A549 (cell line): Measurements from ENCODE around the gene GAL3ST2. TPM values are rescaled to one million over a fixed set of nuclear protein-coding genes. Genes with fewer than 3 reads are reported as not detected.
"Not testable (repeated sequence)": the region's sequence is repeated elsewhere in the genome, so short reads cannot be mapped to it uniquely, and the experiment has no call there.

Source experiments
- ATAC-seq, 2 experiments: fragments of 200-7000 bp in 1 of 2; fragments of >200 bp in 1 of 2; cut with Nextera tagmentation in 1 of 2; cut with Tn5 transposase in 1 of 2; 3 replicates each; pipeline versions ENCODE4 v1.8.0 to v1.9.1; 2018 to 2020; ENCODE audit warnings: mild to moderate bottlenecking in 1 of 2, moderate library complexity in 1 of 2
- CTCF ChIA-PET: fragments of 300-600 bp; sonication (Branson Sonifier 250); formaldehyde crosslinking; extraction: SDS; loops from one replicate; lab custom pipeline; 2021; ENCODE audit warnings: antibody characterized with exemption, inconsistent platforms; lab: Yijun Ruan, JAX
- POLR2A ChIA-PET: fragments of 350-600 bp; formaldehyde crosslinking; extraction: SDS; loops from one replicate; lab custom pipeline; 2021; ENCODE audit warnings: antibody characterized with exemption, inconsistent platforms; lab: Yijun Ruan, JAX
- DNase-seq, 2 experiments: peaks; one replicate each; pipeline versions ENCODE4 v3.0.0 to v3.0.0-alpha.2; 2011 to 2016; ENCODE audit warnings: low read depth in 1 of 2, low spot score in 1 of 2
- FAIRE-seq: peaks from 2 replicates; lab custom pipeline; 2011; peaks lifted over from hg19 to GRCh38; lab: Jason Lieb, UNC
- H3K27ac ChIP-seq, 2 experiments: fragments of >200 bp; sonication (Bioruptor Twin); formaldehyde crosslinking; 3 replicates each; pipeline ENCODE4 v1.5.1; 2016 to 2017
- H3K4me1 ChIP-seq: fragments of >200 bp; sonication (Bioruptor Twin); formaldehyde crosslinking; 3 replicates; pipeline ENCODE4 v1.6.1; 2016
- H3K4me2 ChIP-seq: fragments of >200 bp; sonication (Bioruptor Twin); formaldehyde crosslinking; 3 replicates; pipeline ENCODE4 v1.6.1; 2016
- H3K4me3 ChIP-seq: fragments of >200 bp; sonication (Bioruptor Twin); formaldehyde crosslinking; 3 replicates; pipeline ENCODE4 v1.5.1; 2016
- H3K9me3 ChIP-seq: fragments of >200 bp; sonication (Bioruptor Twin); formaldehyde crosslinking; 3 replicates; pipeline ENCODE4 v1.6.1; 2016
- CBX2 ChIP-seq: fragments of 200-600 bp; sonication (generic); IDR thresholded peaks from 2 replicates; pipeline ENCODE4 v1.6.1; 2016; ENCODE audit warnings: low read depth, mild to moderate bottlenecking, borderline replicate concordance
- CEBPB ChIP-seq, 2 experiments: fragments of >200 bp in 1 of 2; sonication (Bioruptor Twin) in 1 of 2; formaldehyde crosslinking in 1 of 2; IDR thresholded peaks; 2 replicates each; pipeline ENCODE4 v1.6.1; 2012 to 2016
- E2F6 ChIP-seq: IDR thresholded peaks from 2 replicates; pipeline ENCODE4 v1.6.1; 2012; ENCODE audit warnings: low read depth, borderline replicate concordance
- EHF ChIP-seq: fragments of 250-450 bp; sonication (Bioruptor Pico); IDR thresholded peaks from 2 replicates; pipeline ENCODE4 v1.5.0; 2020; ENCODE audit warnings: mild to moderate bottlenecking
- ESRRA ChIP-seq: fragments of 150-350 bp; IDR thresholded peaks from 2 replicates; pipeline ENCODE4 v1.6.1; 2014; ENCODE audit warnings: mild to moderate bottlenecking, low read length, borderline replicate concordance
- HMGXB4 ChIP-seq: fragments of 250-450 bp; sonication (Bioruptor Pico); IDR thresholded peaks from 2 replicates; pipeline ENCODE4 v1.5.0; 2021; ENCODE audit warnings: mild to moderate bottlenecking, moderate library complexity, borderline replicate concordance
- HOXA7 ChIP-seq: fragments of 250-450 bp; sonication (Bioruptor Pico); IDR thresholded peaks from 2 replicates; pipeline ENCODE4 v1.5.0; 2020; ENCODE audit warnings: mild to moderate bottlenecking, moderate library complexity
- KDM1A ChIP-seq: fragments of 200-600 bp; sonication (generic); IDR thresholded peaks from 2 replicates; pipeline ENCODE4 v1.6.1; 2016; ENCODE audit warnings: low read depth, mild to moderate bottlenecking
- KDM5A ChIP-seq: fragments of 200-600 bp; sonication (generic); IDR thresholded peaks from 2 replicates; pipeline ENCODE4 v1.6.1; 2016; ENCODE audit warnings: antibody characterized with exemption, mild to moderate bottlenecking
- MYC ChIP-seq: IDR thresholded peaks from 2 replicates; pipeline ENCODE4 v1.6.1; 2012; ENCODE audit warnings: mild to moderate bottlenecking, inconsistent platforms, low read length, improper control_type of control experiment, borderline replicate concordance
- NR3C1 ChIP-seq: fragments of >200 bp; sonication (Bioruptor Twin); formaldehyde crosslinking; IDR thresholded peaks from 3 replicates; pipeline ENCODE4 v1.6.1; 2017
- RARB ChIP-seq: fragments of 250-450 bp; sonication (Bioruptor Pico); IDR thresholded peaks from 2 replicates; pipeline ENCODE4 v1.8.0; 2021; ENCODE audit warnings: mild to moderate bottlenecking, moderate library complexity
- REST ChIP-seq: fragments of 200-600 bp; sonication (generic); IDR thresholded peaks from 2 replicates; pipeline ENCODE4 v1.6.1; 2016; ENCODE audit warnings: antibody characterized with exemption, mild to moderate bottlenecking, moderate library complexity
- RFX5 ChIP-seq: fragments of 450-650 bp; IDR thresholded peaks from 2 replicates; pipeline ENCODE4 v1.7.1; 2014; ENCODE audit warnings: antibody characterized with exemption, mild to moderate bottlenecking, moderate library complexity
- SREBF2 ChIP-seq: fragments of 450-650 bp; IDR thresholded peaks from 2 replicates; pipeline ENCODE4 v1.6.1; 2014; ENCODE audit warnings: mild to moderate bottlenecking, moderate library complexity
- USF2 ChIP-seq: fragments of 450-650 bp; IDR thresholded peaks from 2 replicates; pipeline ENCODE4 v1.6.1; 2014; ENCODE audit warnings: antibody characterized with exemption
- ZFP36 ChIP-seq: fragments of 450-650 bp; IDR thresholded peaks from 2 replicates; pipeline ENCODE4 v1.6.1; 2014; ENCODE audit warnings: borderline replicate concordance; ENCODE audit not compliant: partially characterized antibody
- ZNF302 ChIP-seq: fragments of 250-450 bp; sonication (Bioruptor Pico); IDR thresholded peaks from 2 replicates; pipeline ENCODE4 v1.9.0; 2021; ENCODE audit warnings: inconsistent platforms, mild to moderate bottlenecking, moderate library complexity
- ZSCAN20 ChIP-seq: fragments of 250-450 bp; sonication (Bioruptor Pico); IDR thresholded peaks from 2 replicates; pipeline ENCODE4 v1.8.0; 2022; ENCODE audit warnings: mild to moderate bottlenecking, moderate library complexity
- WGBS: methylation state at CpG from one replicate; pipeline ENCODE4 v1.1.6; 2017; ENCODE audit errors: missing lambda C conversion rate; 5-methylcytosine and 5-hydroxymethylcytosine counted together
- polyA plus RNA-seq, 4 experiments: library from polyadenylated mRNA; depleted of rRNA in 3 of 4; stranded (reverse); fragments of >200 nt; fragmentation: RNase III in 1 of 4; extraction: RNeasy Plus Mini Kit Qiagen cat#74134 plus additional on column Dnase treatment in 1 of 4; gene quantifications; 2 replicates in 3 of 4; 3 replicates in 1 of 4; pipeline ENCODE4 v1.2.3, GENCODE V29; 2011 to 2017
- TF ChIP-seq, protein P1 (sequence below): fragments of >200 bp; sonication (Bioruptor Twin); formaldehyde crosslinking; IDR thresholded peaks from 3 replicates; pipeline ENCODE4 v1.5.1; 2016

Gene GAL3ST2
- polyA plus RNA-seq, 2 of the 4 experiments (the other 2 are of a cell fraction): 0.61 TPM; not detected in 1

DNA sequence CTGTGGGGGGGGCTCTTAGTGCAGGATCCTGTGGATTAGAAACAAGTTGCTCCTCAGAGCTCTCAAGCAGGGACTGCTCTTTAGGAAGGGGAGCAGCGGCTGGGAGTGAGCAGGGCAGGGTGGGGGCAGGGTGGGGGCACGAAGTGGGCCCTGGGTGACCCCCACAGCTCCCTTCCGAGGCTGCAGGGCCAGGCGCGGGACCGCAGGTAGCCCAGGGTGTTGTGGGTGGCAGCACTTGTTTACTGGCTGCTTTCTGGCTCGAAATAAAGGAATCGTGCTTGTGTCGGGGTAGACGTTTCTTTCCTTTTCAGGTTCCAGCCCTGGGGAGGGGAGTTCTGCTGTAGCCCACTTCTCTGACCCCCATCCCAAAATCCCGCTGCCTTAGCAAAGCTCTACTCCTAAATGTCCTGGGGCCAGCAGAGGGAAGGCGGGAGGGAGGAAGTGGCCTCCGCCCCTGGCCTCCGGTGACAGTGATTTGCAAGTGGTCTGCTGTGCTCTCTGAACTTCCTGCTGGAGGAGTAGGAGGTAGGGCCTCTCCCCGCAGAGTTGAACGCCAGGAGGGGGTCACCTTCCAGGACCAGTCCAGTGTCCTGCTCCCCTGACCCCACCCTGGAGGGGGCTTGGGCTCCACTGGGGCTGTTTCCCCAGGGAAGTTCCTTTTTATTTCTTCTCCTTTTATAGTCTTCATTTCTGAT, 40.7 kb downstream of the GAL3ST2 start:
- Histone ChIP-seq H3K9me3 (no peaks in the 10 kb centered on the region), H3K4me2 (no peak overlapping the region), H3K4me1 (no peaks in the 10 kb centered on the region), H3K27ac (no peak overlapping the region), H3K4me3 (no peak overlapping the region)
- no peak for FAIRE-seq
- CTCF ChIA-PET: interaction anchor here (0.8 to 1.5 kb wide), 2 partner anchors 27 to 60 kb away, joined by 4 read pairs; no protein-coding TSS in a partner anchor
- ATAC-seq: no peak
- DNase-seq: no peak
- POLR2A ChIA-PET: interaction anchor here (0.6 kb wide), 1 partner anchor 131 kb away, joined by 3 read pairs; the partner anchor contains the start of gene DTYMK
- WGBS: 58% methylated on average over 16 of the region's 16 CpGs
- TF ChIP-seq KDM1A (no peak), HOXA7 (no peak), ESRRA (no peak), CEBPB (IDR thresholded peaks at IDR 0.05) (no peak), KDM5A (no peak), ZNF302 (no peak), RARB (no peak), EHF (CRISPR knock-in tag) (no peak), MYC (no peak), CBX2 (no peak), E2F6 (no peak), SREBF2 (no peak), USF2 (no peak), RFX5 (no peak), ZFP36 (no peak), REST (no peak), ZSCAN20 (CRISPR knock-in tag) (no peak), HMGXB4 (CRISPR knock-in tag) (no peak), NR3C1 (no peak)
- TF ChIP-seq, protein P1, sequence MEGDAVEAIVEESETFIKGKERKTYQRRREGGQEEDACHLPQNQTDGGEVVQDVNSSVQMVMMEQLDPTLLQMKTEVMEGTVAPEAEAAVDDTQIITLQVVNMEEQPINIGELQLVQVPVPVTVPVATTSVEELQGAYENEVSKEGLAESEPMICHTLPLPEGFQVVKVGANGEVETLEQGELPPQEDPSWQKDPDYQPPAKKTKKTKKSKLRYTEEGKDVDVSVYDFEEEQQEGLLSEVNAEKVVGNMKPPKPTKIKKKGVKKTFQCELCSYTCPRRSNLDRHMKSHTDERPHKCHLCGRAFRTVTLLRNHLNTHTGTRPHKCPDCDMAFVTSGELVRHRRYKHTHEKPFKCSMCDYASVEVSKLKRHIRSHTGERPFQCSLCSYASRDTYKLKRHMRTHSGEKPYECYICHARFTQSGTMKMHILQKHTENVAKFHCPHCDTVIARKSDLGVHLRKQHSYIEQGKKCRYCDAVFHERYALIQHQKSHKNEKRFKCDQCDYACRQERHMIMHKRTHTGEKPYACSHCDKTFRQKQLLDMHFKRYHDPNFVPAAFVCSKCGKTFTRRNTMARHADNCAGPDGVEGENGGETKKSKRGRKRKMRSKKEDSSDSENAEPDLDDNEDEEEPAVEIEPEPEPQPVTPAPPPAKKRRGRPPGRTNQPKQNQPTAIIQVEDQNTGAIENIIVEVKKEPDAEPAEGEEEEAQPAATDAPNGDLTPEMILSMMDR: no peak

- DNase-seq, H3K27ac ChIP-seq, ATAC-seq, H3K4me3 ChIP-seq, H3K4me1 ChIP-seq, H3K4me2 ChIP-seq, FAIRE-seq, POLR2A ChIA-PET, H3K9me3 ChIP-seq: not testable (repeated sequence)
- CTCF ChIA-PET: interaction anchor here (1.5 kb wide), 1 partner anchor 59 kb away, joined by 4 read pairs; no protein-coding TSS in a partner anchor
- 80% methylated on average over 9 of the region's 10 CpGs for WGBS
Observed at GRCh38 chr2:241817821-241818215, 41.2 kb downstream of the GAL3ST2 start.
